ENCODE results near the gene OSBPL5.
"Not testable (repeated sequence)": the region's sequence is repeated elsewhere in the genome, so short reads cannot be mapped to it uniquely, and the experiment has no call there.

OSBPL5 gene

DNA sequence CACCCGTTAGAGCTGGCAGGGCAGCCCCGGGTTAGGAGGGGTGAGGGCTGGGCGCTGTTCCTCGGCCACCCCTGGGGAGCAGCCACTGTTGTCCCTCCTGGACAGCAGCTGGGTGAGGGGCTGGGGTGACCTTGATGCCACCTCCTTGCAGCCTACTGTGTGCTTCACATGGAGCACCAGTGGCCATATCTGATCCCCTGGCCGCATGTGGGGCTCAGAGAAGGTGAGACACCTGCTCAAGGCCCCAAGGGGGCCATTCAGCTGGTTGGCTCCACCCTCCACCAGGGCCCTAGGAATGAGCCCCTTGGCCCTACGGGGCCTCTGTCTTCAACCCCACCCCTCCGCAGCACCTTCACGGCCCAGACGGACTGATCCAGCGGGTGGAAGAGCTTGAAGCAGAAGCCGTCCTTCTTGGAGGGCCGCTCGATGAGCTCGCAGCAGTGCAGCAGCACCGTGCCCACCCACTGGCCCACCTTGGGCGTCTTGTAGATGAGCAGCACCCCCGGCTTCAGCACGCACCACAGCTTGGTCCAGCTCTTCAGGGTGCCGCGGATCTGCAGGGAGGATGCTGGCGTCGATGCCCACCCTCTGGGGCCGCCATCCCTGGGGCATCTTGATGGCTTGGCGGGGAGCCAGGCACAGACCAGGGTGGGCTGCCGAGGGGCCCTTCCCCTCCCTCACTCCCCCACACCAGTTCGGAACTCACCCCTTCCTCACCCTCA lies 44.9 kb downstream of the OSBPL5 start:
- Histone ChIP-seq H4K20me1 (ENCODE audit: insufficient read depth, low read length, poor library complexity, severe bottlenecking) (no peaks in the 10 kb centered on the region), H3F3A (ENCODE audit: low read depth) (no peaks in the 10 kb centered on the region), H3K4me3 (ENCODE audit: low read length, poor library complexity, severe bottlenecking) (no peak overlapping the region), H3K4me1 (ENCODE audit: insufficient read depth, low read length, poor library complexity, severe bottlenecking) (peaks cover 6% of the 10 kb centered on the region), H2AFZ (ENCODE audit: low read length) (no peak overlapping the region), H3K27me3 (ENCODE audit: insufficient read depth, low read length, poor library complexity, severe bottlenecking) (no peaks in the 10 kb centered on the region), H3K9me3 (ENCODE audit: insufficient read depth, low read depth, low read length) (peaks cover 8% of the 10 kb centered on the region; the same call in 1 of the 2 replicates), H3K4me2 (ENCODE audit: low read depth, low read length, poor library complexity, severe bottlenecking) (no peak overlapping the region), H3K9me2 (replicated peaks; ENCODE audit: low read depth, low read length) (no peaks in the 10 kb centered on the region), H3K9ac (ENCODE audit: low read depth, low read length, poor library complexity, severe bottlenecking) (no peak overlapping the region), H3K36me3 (ENCODE audit: insufficient read depth, low read length) (peaks cover 40% of the 10 kb centered on the region; the same call in 1 of the 2 replicates), H3K79me2 (ENCODE audit: insufficient read depth, low read length) (no peaks in the 10 kb centered on the region)
- TF ChIP-seq EZH2phosphoT487 (IDR thresholded peaks at IDR 0.05; ENCODE audit: borderline replicate concordance) (no peak), CTCF (conservative IDR thresholded peaks at IDR 0.05; ENCODE audit: low read length) (no peak)

- Histone ChIP-seq H3K4me1 (ENCODE audit: insufficient read depth, low read length, poor library complexity, severe bottlenecking) (peaks cover under 1% of the 10 kb centered on the region), H3K36me3 (ENCODE audit: insufficient read depth, low read length) (peaks cover 39% of the 10 kb centered on the region; the same call in 1 of the 2 replicates), H3K9me3 (ENCODE audit: insufficient read depth, low read depth, low read length) (peaks cover 12% of the 10 kb centered on the region; the same call in 1 of the 2 replicates), H2AFZ (ENCODE audit: low read length) (no peak overlapping the region), H3K27me3 (ENCODE audit: insufficient read depth, low read length, poor library complexity, severe bottlenecking) (no peaks in the 10 kb centered on the region), H3K9ac (ENCODE audit: low read depth, low read length, poor library complexity, severe bottlenecking) (no peak overlapping the region), H3K9me2 (replicated peaks; ENCODE audit: low read depth, low read length) (no peaks in the 10 kb centered on the region), H4K20me1 (ENCODE audit: insufficient read depth, low read length, poor library complexity, severe bottlenecking) (no peaks in the 10 kb centered on the region), H3K79me2 (ENCODE audit: insufficient read depth, low read length) (no peaks in the 10 kb centered on the region), H3K4me3 (ENCODE audit: low read length, poor library complexity, severe bottlenecking) (no peak overlapping the region), H3F3A (ENCODE audit: low read depth) (no peaks in the 10 kb centered on the region), H3K4me2 (ENCODE audit: low read depth, low read length, poor library complexity, severe bottlenecking) (no peak overlapping the region)
- TF ChIP-seq EZH2phosphoT487 (IDR thresholded peaks at IDR 0.05; ENCODE audit: borderline replicate concordance), result no peak
- no peak for TF ChIP-seq CTCF (conservative IDR thresholded peaks at IDR 0.05; ENCODE audit: low read length)
Observed at GRCh38 chr11:3119141-3119821, 45.8 kb downstream of the OSBPL5 start.

DNA sequence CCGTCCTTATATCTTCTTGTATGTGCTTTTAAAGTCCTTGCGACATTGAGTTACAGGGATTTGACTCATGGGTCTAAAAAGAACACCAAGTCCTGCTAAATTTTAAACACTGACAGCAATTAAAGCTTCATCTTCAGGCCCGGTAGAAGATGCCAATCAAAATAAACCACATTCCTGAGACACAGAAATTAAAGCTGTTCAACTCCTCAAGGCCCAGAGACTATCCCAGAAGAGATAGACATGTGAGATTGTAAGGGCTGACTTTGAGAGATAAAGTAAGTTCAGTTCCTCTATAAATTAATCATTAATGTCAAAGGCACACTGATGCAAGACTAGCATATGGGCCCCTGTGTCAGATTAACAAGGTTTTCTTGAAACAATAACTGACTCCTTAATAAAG lies 49.8 kb downstream of the OSBPL5 start:
- peaks cover 14% of the 10 kb centered on the region; the same call in 1 of the 2 replicates for H3K9me3 ChIP-seq (ENCODE audit: insufficient read depth, low read depth, low read length)

DNA sequence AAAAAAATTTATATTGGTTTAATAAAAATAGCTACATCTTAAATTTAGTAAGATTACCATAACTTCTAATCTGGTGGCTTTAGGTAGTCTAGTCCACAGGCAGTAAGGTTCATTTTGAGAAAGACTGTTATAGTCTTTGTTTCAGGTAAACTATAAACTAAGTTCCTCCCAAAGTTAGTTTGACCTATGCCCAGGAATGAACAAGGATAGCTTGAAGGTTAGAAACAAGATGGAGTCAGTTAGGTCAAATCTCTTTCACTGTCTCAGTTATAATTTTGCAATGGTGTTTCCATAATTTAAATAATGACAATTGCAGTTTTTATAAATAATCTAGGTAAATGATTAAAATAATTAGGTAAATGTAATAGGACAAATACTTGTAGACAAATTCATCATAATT lies 51.4 kb downstream of the OSBPL5 start:
- peaks cover 14% of the 10 kb centered on the region; the same call in 1 of the 2 replicates for H3K9me3 ChIP-seq (ENCODE audit: insufficient read depth, low read depth, low read length)
- H4K20me1 ChIP-seq (ENCODE audit: insufficient read depth, low read length, poor library complexity, severe bottlenecking); H3K79me2 ChIP-seq (ENCODE audit: insufficient read depth, low read length); H3K27me3 ChIP-seq (ENCODE audit: insufficient read depth, low read length, poor library complexity, severe bottlenecking); H3K4me3 ChIP-seq (ENCODE audit: low read length, poor library complexity, severe bottlenecking); H3K4me2 ChIP-seq (ENCODE audit: low read depth, low read length, poor library complexity, severe bottlenecking); H2AFZ ChIP-seq (ENCODE audit: low read length); H3K9ac ChIP-seq (ENCODE audit: low read depth, low read length, poor library complexity, severe bottlenecking); H3K9me2 ChIP-seq (replicated peaks; ENCODE audit: low read depth, low read length); H3F3A ChIP-seq (ENCODE audit: low read depth): not testable (repeated sequence)
- H3K36me3 ChIP-seq (ENCODE audit: insufficient read depth, low read length), result peaks cover 14% of the 10 kb centered on the region; the same call in 1 of the 2 replicates
- peaks cover 13% of the 10 kb centered on the region for H3K4me1 ChIP-seq (ENCODE audit: insufficient read depth, low read length, poor library complexity, severe bottlenecking)

More for the DNA sequence above, 49.8 kb downstream of the OSBPL5 start:
- Histone ChIP-seq H3F3A (ENCODE audit: low read depth) (no peaks in the 10 kb centered on the region), H3K27me3 (ENCODE audit: insufficient read depth, low read length, poor library complexity, severe bottlenecking) (no peaks in the 10 kb centered on the region), H3K4me1 (ENCODE audit: insufficient read depth, low read length, poor library complexity, severe bottlenecking) (peaks cover 12% of the 10 kb centered on the region), H3K79me2 (ENCODE audit: insufficient read depth, low read length) (no peaks in the 10 kb centered on the region), H2AFZ (ENCODE audit: low read length) (no peak overlapping the region), H3K36me3 (ENCODE audit: insufficient read depth, low read length) (peaks cover 26% of the 10 kb centered on the region; the same call in 1 of the 2 replicates), H3K4me3 (ENCODE audit: low read length, poor library complexity, severe bottlenecking) (no peak overlapping the region), H3K4me2 (ENCODE audit: low read depth, low read length, poor library complexity, severe bottlenecking) (no peak overlapping the region), H3K9me2 (replicated peaks; ENCODE audit: low read depth, low read length) (no peaks in the 10 kb centered on the region), H3K9ac (ENCODE audit: low read depth, low read length, poor library complexity, severe bottlenecking) (no peak overlapping the region), H4K20me1 (ENCODE audit: insufficient read depth, low read length, poor library complexity, severe bottlenecking) (no peaks in the 10 kb centered on the region)
- TF ChIP-seq EZH2phosphoT487 (IDR thresholded peaks at IDR 0.05; ENCODE audit: borderline replicate concordance) (no peak), CTCF (conservative IDR thresholded peaks at IDR 0.05; ENCODE audit: low read length) (no peak)

All from Loucy (cell line).